WTC11 (cell line): Measurements from ENCODE around the gene IZUMO4. TPM values are rescaled to one million over a fixed set of nuclear protein-coding genes. Genes with fewer than 3 reads are reported as not detected.

Experiments
- ATAC-seq: fragments of 200-7000 bp; cut with Tn5 transposase; 2 replicates; pipeline ENCODE4 v1.10.0; 2021; ENCODE audit warnings: mild to moderate bottlenecking, moderate library complexity
- CTCF ChIA-PET: fragments of 300-600 bp; sonication (Branson Sonifier 250); formaldehyde crosslinking; loops from one replicate; lab custom pipeline; 2021; ENCODE audit warnings: antibody characterized with exemption; lab: Charles Lee
- POLR2A ChIA-PET: fragments of 350-600 bp; sonication (Branson Sonifier 250); formaldehyde crosslinking; loops from one replicate; lab custom pipeline; 2021; ENCODE audit warnings: antibody characterized with exemption; lab: Charles Lee
- DNase-seq: peaks from one replicate; pipeline ENCODE4 v3.0.0; 2021; ENCODE audit warnings: low spot score
- H3K27ac Mint-ChIP-seq: 2 replicates; pipeline ENCODE4 v1.8.0; 2021; ENCODE audit warnings: mixed read lengths
- H3K27me3 Mint-ChIP-seq: 2 replicates; pipeline ENCODE4 v1.8.0; 2021; ENCODE audit warnings: low read depth, mild to moderate bottlenecking, moderate library complexity, mixed read lengths
- H3K36me3 Mint-ChIP-seq: 2 replicates; pipeline ENCODE4 v1.8.0; 2021; ENCODE audit warnings: mixed read lengths
- H3K4me1 Mint-ChIP-seq: 2 replicates; pipeline ENCODE4 v1.8.0; 2022; ENCODE audit warnings: mixed read lengths
- H3K4me3 Mint-ChIP-seq: 2 replicates; pipeline ENCODE4 v1.8.0; 2021; ENCODE audit warnings: mild to moderate bottlenecking, moderate library complexity, mixed read lengths
- H3K9me3 Mint-ChIP-seq: 2 replicates; pipeline ENCODE4 v1.8.0; 2021; ENCODE audit warnings: mixed read lengths
- ATF2 ChIP-seq: sonication (generic); formaldehyde crosslinking; IDR thresholded peaks from 2 replicates; pipeline ENCODE4 v1.8.1; 2022; ENCODE audit warnings: low read depth, missing genetic modification reagents, borderline replicate concordance
- CREM ChIP-seq: sonication (generic); formaldehyde crosslinking; IDR thresholded peaks from 2 replicates; pipeline ENCODE4 v1.8.1; 2022; ENCODE audit warnings: mild to moderate bottlenecking, missing genetic modification reagents, moderate library complexity
- ELF4 ChIP-seq: sonication (generic); formaldehyde crosslinking; IDR thresholded peaks from 2 replicates; pipeline ENCODE4 v1.8.1; 2022; ENCODE audit warnings: low read depth, mild to moderate bottlenecking, moderate library complexity, missing genetic modification reagents
- FOXJ3 ChIP-seq: sonication (generic); formaldehyde crosslinking; IDR thresholded peaks from 2 replicates; pipeline ENCODE4 v1.9.0; 2021; ENCODE audit warnings: missing genetic modification reagents, mild to moderate bottlenecking, borderline replicate concordance
- FOXP4 ChIP-seq: sonication (generic); formaldehyde crosslinking; IDR thresholded peaks from 2 replicates; pipeline ENCODE4 v1.8.0; 2022; ENCODE audit warnings: mild to moderate bottlenecking, missing genetic modification reagents
- IRF1 ChIP-seq: sonication (generic); formaldehyde crosslinking; IDR thresholded peaks from 2 replicates; pipeline ENCODE4 v1.8.0; 2023; ENCODE audit warnings: missing genetic modification reagents
- IRF2 ChIP-seq: sonication (generic); formaldehyde crosslinking; IDR thresholded peaks from 2 replicates; pipeline ENCODE4 v1.8.0; 2022; ENCODE audit warnings: low read depth, missing genetic modification reagents, borderline replicate concordance
- JUN ChIP-seq: sonication (generic); formaldehyde crosslinking; IDR thresholded peaks from 2 replicates; pipeline ENCODE4 v1.8.0; 2023; ENCODE audit warnings: mild to moderate bottlenecking, missing genetic modification reagents
- MAX ChIP-seq: sonication (generic); formaldehyde crosslinking; IDR thresholded peaks from 2 replicates; pipeline ENCODE4 v1.8.0; 2022; ENCODE audit warnings: mild to moderate bottlenecking, missing genetic modification reagents
- NFE2L1 ChIP-seq: sonication (generic); formaldehyde crosslinking; IDR thresholded peaks from 2 replicates; pipeline ENCODE4 v1.8.1; 2023; ENCODE audit warnings: missing genetic modification reagents
- NFYB ChIP-seq: sonication (generic); formaldehyde crosslinking; conservative IDR thresholded peaks from 2 replicates; pipeline ENCODE4 v1.8.0; 2022; ENCODE audit warnings: low read depth, missing genetic modification reagents
- NR3C1 ChIP-seq: sonication (generic); formaldehyde crosslinking; conservative IDR thresholded peaks from 2 replicates; pipeline ENCODE4 v1.8.1; 2023; ENCODE audit warnings: low read depth, mild to moderate bottlenecking, missing genetic modification reagents
- PREB ChIP-seq: sonication (generic); formaldehyde crosslinking; IDR thresholded peaks from 2 replicates; pipeline ENCODE4 v1.8.1; 2022; ENCODE audit warnings: mild to moderate bottlenecking, missing genetic modification reagents, moderate library complexity, borderline replicate concordance
- RORB ChIP-seq: fragments of 250-450 bp; sonication (Bioruptor Pico); IDR thresholded peaks from 2 replicates; pipeline ENCODE4 v1.9.0; 2021; ENCODE audit warnings: mild to moderate bottlenecking
- USF1 ChIP-seq: sonication (generic); formaldehyde crosslinking; IDR thresholded peaks from 2 replicates; pipeline ENCODE4 v1.8.0; 2022; ENCODE audit warnings: mild to moderate bottlenecking, missing genetic modification reagents
- ZMAT4 ChIP-seq: fragments of 250-450 bp; sonication (Bioruptor Pico); IDR thresholded peaks from 2 replicates; pipeline ENCODE4 v1.9.0; 2021; ENCODE audit warnings: mild to moderate bottlenecking
- ZNF138 ChIP-seq: sonication (generic); formaldehyde crosslinking; conservative IDR thresholded peaks from 2 replicates; pipeline ENCODE4 v1.8.1; 2022; ENCODE audit warnings: mild to moderate bottlenecking, moderate library complexity, missing genetic modification reagents
- ZNF219 ChIP-seq: sonication (generic); formaldehyde crosslinking; IDR thresholded peaks from 2 replicates; pipeline ENCODE4 v1.8.0; 2023; ENCODE audit warnings: missing genetic modification reagents, mild to moderate bottlenecking, borderline replicate concordance
- ZNF263 ChIP-seq: sonication (generic); formaldehyde crosslinking; IDR thresholded peaks from 2 replicates; pipeline ENCODE4 v1.8.1; 2022; ENCODE audit warnings: low read depth, mild to moderate bottlenecking, moderate library complexity, missing genetic modification reagents
- ZNF671 ChIP-seq: fragments of 250-450 bp; sonication (Bioruptor Pico); IDR thresholded peaks from 2 replicates; pipeline ENCODE4 v1.8.0; 2021; ENCODE audit warnings: mild to moderate bottlenecking
- ZSCAN18 ChIP-seq: fragments of 250-450 bp; sonication (Bioruptor Pico); IDR thresholded peaks from 2 replicates; pipeline ENCODE4 v2.1.2; 2022; ENCODE audit warnings: mild to moderate bottlenecking, moderate library complexity
- total RNA-seq: library from RNA; stranded (reverse); gene quantifications from 3 replicates; pipeline ENCODE4 v1.2.3, GENCODE V29; 2021

IZUMO4 gene
- total RNA-seq, 1 experiment from 2014 or later = 1.9 TPM

GRCh38 chr19:2081873-2082810, 14.6 kb upstream of the IZUMO4 start (continued):
- TF ChIP-seq ZSCAN18 (CRISPR knock-in tag) (no peak), IRF2 (no peak), ZMAT4 (CRISPR knock-in tag) (no peak), ZNF263 (CRISPR knock-in tag) (no peak), FOXJ3 (CRISPR knock-in tag) (no peak), NFYB (no peak), JUN (CRISPR knock-in tag) (no peak), FOXP4 (CRISPR knock-in tag) (no peak), NR3C1 (CRISPR knock-in tag) (no peak), MAX (CRISPR knock-in tag) (no peak)

GRCh38 chr19:2083174-2083854, 13.4 kb upstream of the IZUMO4 start:
- no peak for ATAC-seq
- peaks cover 4% of the 10 kb centered on the region for H3K4me1 Mint-ChIP-seq
- no peak overlapping the region for H3K27ac Mint-ChIP-seq
- no peaks in the 10 kb centered on the region for H3K9me3 Mint-ChIP-seq
- TF ChIP-seq IRF2 = no peak
- TF ChIP-seq ATF2 (CRISPR knock-in tag) = no peak
- TF ChIP-seq ZNF671 (CRISPR knock-in tag) = no peak
- TF ChIP-seq NFE2L1 = no peak
- no peak for TF ChIP-seq RORB
- TF ChIP-seq, all 79 proteins: peak for 0
- no peaks in the 10 kb centered on the region for H3K27me3 Mint-ChIP-seq
- ChIA-PET POLR2A (no interaction called here), CTCF (no interaction called here)
- H3K36me3 Mint-ChIP-seq = no peaks in the 10 kb centered on the region
- no peak for DNase-seq
- no peak overlapping the region for H3K4me3 Mint-ChIP-seq

GRCh38 chr19:2084993-2085720, 11.6 kb upstream of the IZUMO4 start:
- peak overlapping the region; percentile 91 for H3K27ac Mint-ChIP-seq
- ChIA-PET CTCF (interaction anchor here (0.7 kb wide), 2 partner anchors 97 to 259 kb away, joined by 3 read pairs; no protein-coding TSS in a partner anchor), POLR2A (no interaction called here)
- no peak for DNase-seq
- H3K27me3 Mint-ChIP-seq = no peaks in the 10 kb centered on the region
- H3K9me3 Mint-ChIP-seq = no peaks in the 10 kb centered on the region
- peaks cover 15% of the 10 kb centered on the region for H3K4me1 Mint-ChIP-seq
- no peaks in the 10 kb centered on the region for H3K36me3 Mint-ChIP-seq
- ATAC-seq = no peak
- no peak overlapping the region for H3K4me3 Mint-ChIP-seq
- TF ChIP-seq ZNF138 (no peak), ZNF219 (CRISPR knock-in tag) (no peak), ELF4 (CRISPR knock-in tag) (no peak), IRF2 (no peak), USF1 (CRISPR knock-in tag) (no peak), ZNF671 (CRISPR knock-in tag) (no peak), NR3C1 (CRISPR knock-in tag) (no peak), CREM (CRISPR knock-in tag) (no peak), PREB (CRISPR knock-in tag) (no peak), NFE2L1 (no peak), IRF1 (no peak)
